CD4-positive, alpha-beta T cell treated with Interferon alpha-2 for 1 hour (primary cell): ENCODE results near the gene CORO2A.

Experiments used
- DNase-seq, 2 donors: peaks; one replicate each; pipeline ENCODE4 v3.0.0-alpha.2; 2020 to 2022

CORO2A gene

DNA sequence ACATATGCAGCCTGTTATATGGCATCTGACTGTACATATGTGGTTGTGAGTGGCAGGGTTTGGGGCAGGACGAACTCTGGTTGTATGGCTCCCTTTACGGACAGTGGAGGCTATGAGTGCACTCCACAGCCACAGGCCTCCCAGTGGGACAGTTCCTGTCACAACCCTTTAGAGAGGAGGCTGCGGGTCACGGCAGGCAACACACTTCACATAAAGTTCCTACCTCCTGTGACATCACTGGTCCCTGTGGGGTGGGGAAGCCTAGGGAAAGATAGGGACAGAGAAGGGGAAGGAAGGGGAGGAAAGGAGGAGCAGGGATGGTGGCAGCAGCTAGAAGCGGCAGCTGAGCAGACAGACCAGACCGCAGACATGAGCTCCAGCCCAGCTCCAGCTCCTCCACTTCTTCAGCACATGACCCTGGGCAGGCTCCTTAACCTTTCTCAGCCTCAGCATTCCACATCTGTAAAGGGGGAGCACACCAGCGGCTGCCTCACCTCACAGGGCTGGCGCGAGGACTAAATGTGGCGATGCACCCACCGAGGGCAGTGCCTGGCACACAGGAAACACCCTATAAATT is 27.4 kb upstream of the CORO2A start:
- no peak for DNase-seq

- no peak for DNase-seq
Measured at GRCh38 chr9:98219364-98219716, 26.9 kb upstream of the CORO2A start.

DNA sequence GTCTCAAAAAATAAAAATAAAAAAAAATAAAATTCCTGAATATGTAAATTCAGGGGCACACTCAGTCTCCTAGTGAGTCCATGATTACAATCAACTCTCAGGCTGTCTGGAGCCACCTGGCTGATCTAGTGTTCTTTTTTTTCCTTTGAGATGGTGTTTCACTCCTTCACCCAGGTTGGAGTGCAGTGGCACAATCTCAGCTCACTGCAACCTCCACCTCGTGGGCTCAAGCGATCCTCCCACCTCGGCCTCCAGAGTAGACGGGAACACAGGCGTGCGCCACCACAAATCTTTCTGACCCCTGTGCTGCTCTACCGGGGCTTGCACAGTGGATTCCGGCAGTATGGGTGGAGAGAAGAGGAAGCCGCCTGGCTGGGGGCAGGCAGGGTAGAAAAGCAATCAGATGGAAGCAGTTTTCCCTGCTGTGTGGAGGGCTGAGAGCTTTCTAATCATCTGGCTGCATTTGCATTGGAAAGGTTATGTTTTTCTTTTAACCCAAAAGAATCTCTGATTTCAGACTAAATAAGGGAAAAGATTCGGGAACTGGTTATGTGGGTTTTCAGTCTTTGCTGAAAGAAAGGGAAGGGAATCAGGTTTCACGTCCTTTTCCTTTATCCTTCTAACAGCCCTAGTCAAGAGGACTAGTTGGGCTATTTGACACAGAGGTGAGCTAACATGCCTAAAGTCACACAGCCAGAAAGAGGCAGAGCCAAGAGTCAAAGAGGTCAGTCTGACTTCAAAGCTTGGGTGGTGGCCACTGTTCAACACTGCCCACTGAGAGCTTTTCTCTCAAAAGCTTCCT is 26.3 kb upstream of the CORO2A start:
- DNase-seq = no peak

DNA sequence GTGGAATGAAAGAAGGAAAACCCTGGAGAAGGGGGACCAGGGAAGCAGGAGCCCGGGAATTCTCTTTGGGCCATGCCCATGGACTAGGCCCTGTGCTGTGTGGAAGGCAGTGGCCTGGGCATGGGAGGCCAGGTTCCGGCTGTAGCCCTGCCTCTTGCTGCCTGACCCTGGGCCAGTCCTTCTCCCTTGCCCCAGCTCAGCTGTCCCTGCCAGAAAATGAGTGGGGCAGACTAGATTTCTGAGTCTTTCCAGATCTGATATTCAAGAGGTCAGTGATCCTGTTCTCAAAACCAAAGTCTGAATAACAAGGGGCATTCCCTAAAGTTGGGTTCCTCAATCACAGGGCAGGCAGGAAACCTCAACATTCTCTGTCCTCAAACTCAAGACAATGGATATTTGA is 24.8 kb upstream of the CORO2A start:
- no peak for DNase-seq

DNA sequence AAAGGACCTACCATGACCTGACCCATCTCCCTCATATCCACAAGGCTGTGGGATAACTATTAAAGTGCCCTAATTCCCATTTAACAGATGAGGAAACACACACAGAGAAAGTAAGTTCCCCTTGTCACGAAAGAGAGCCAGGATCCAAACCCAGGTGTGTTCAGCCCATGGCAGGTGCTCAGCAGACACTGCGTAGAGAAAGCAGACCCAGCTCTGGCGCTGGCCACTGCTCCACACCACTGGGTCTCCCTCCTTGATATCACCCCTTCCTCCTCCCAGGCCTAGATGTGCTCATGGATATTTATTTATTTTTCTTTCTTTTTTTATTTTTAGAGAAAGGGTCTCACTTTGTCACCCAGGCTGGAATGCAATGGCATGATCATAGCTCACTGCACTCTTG is 24.0 kb upstream of the CORO2A start:
- no peak for DNase-seq

GRCh38 chr9:98215821-98216220 is 23.4 kb upstream of the CORO2A start:
- peak in 1 of 2 donors; percentile 23 for DNase-seq

DNA sequence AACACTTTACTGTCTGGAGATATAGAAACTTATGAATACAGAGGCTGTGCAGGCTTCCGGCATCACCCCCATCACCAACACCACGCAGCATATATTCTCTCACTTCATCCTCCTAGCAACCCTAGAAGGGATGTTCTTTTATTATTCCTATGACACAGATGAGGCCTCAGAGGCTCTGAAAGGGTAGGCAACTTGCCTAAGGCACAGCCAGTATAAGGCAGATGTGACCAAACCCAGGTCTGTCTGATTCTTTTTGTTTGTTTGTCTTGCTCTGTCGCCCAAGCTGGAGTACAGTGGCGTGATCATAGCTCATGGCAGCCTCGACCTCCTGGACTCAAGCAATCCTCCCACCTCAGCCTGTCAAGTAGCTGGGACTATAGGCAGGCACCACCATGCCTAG is 22.8 kb upstream of the CORO2A start:
- no peak for DNase-seq

DNA sequence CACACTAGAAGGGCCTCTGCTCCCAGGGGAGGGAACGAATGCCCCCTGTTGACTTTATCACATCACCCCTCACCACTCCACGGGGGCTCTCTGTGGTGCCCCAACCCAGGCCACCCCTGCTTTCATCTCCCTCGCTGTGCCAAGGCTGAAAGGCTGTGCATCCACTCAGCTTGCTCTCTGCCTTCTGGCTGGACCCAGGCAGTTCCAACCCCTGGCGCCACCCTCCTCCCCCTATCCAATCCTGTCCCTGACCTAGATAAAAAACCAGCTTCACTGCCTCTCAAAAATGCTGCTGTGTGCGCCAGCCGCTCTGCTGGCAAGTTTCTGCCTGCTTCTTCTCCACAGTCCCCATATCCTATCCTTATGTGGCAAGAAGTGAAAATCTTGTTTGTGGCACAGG is 22.4 kb upstream of the CORO2A start:
- no peak for DNase-seq

DNA sequence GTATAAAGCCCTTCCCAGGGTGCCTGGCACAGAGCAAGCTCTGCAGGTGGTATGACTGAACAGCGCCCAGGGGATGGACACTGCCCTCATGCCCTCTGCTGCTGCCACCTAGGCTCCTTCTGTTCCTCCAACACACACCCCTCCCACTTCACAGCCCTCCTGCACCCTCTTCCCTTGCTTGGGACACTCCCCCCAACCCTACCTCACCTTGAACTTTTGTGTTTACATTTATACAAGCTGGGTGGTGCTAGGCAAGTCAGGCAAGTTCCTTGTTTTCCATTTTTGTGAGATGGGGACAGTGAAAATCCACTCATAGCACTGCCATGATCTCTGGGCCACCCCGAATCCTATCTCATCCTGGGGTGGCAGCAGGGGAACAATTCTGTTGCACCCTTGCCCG is 18.8 kb upstream of the CORO2A start:
- no peak for DNase-seq

DNA sequence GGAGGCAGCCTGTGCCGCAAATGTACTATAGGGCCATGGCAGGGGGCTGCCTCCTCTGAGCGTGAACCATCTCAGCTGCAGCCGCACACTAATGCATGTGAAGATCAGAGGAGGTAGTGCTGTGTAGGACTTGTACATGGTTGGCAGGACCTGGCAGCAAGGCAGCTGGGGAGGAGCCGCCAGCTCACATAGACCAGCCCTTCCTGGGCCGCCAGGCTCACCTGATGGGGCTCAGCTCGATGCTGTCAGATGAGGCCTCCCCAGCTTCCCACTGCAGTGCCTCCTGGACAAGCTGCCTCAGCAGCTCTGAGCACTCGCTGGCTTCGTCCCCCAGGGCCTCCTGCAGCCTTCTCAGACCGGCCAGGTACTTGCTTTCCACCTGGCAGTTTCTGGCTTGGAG is 18.0 kb upstream of the CORO2A start:
- no peak for DNase-seq

- no peak for DNase-seq
Measured at GRCh38 chr9:98209530-98209929, 17.1 kb upstream of the CORO2A start.

DNA sequence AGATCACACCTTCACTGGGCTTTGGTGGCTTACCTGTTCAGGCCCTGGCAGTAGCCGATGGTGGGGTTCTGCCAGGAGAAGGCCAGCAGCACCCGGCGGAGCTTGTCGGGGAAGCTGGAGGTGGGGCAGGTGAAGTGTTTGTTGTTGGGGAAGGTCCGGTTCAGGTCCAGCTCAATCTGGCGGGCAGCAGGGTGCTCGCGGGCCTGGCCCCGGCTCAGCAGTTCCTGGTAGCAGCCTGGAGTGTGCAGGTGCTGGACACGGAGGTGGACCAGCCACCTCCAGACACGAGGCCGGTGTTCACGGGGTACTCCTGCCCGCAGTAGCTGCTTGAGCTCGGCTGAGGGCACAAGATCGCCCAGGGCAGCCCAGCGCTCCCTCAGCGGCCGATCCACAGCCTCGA is 16.2 kb upstream of the CORO2A start:
- no peak for DNase-seq

DNA sequence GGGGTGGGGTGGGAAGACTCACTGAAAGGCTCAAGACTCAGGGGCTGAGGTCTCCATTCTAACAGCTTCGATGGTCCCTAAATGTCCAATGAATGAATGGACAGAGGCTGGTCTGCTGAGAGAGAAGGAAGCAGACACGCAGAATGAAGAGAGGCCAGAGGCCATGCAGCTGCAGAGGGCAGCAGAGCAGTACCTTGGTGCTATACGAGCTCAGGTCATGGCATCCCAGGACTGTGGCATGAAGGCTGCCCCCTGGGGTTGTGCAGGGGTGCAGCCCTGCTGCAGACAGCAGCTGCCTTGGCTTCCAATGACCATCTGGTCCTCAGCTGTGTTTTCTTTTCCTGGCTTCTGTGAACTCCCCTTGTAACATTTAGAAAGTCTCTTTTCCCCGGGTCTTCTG is 15.2 kb upstream of the CORO2A start:
- no peak for DNase-seq

DNA sequence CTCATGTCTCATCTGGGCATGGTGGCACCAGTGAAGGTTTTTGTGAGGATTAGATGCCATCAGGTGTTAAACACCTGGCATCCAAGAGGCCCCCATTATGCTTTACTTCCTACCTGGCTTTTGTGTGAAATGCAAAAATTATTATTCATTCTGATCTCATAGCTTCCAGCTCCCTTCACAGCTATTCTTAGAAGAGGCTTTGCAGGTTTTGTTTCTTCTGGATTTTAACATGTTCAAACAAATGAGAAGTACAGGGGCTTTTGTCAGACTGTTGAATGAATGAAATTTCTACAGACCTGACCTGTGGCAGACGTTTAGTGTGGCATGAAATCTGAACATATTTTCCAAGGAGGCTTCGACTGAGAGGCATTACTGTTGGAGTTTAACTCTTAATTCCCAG is 14.3 kb upstream of the CORO2A start:
- no peak for DNase-seq

GRCh38 chr9:98204692-98205091 is 12.3 kb upstream of the CORO2A start:
- DNase-seq = no peak

- no peak for DNase-seq
Measured at GRCh38 chr9:98203153-98203552, 10.7 kb upstream of the CORO2A start.

GRCh38 chr9:98202252-98202651 is 9.8 kb upstream of the CORO2A start:
- no peak for DNase-seq

DNA sequence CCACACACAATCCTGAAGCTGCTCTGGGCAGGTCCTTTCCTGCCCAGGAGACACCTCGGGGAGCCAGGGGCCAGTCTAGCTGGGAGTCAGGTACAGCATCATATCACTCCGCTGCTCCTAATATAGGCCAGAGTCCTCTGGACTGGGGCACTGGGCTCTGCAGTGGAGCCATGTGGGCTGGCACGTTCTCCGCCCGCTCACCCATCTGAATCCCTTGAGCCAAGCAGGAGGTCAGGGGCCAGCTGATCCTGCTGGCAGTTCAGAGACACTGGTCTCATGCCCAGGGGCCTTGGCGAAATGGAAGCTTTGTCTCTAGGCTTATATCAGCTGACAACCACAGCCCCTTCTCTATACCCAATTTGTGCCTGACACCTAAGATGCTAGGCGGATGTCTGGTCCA is 9.3 kb upstream of the CORO2A start:
- DNase-seq = no peak

DNA sequence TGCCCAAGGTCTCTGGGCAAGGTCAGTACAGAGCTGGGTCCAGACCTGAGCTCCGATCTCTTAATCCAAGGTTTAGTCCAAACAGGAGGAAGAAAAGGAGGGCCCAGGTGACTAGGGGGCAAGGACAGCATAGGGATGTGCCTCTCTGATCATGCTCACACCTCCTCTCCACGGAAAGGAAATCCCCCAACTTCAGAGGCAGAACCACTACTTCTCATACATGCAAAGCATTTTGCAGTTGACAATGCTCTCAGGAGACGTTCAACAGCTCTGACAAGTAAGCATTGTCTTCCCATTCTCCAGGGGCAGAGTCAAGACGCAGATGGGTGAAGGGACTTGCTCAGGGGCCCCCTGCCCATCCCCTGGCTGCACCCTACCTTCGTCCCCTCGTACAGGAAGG is 8.7 kb upstream of the CORO2A start:
- DNase-seq = no peak

DNA sequence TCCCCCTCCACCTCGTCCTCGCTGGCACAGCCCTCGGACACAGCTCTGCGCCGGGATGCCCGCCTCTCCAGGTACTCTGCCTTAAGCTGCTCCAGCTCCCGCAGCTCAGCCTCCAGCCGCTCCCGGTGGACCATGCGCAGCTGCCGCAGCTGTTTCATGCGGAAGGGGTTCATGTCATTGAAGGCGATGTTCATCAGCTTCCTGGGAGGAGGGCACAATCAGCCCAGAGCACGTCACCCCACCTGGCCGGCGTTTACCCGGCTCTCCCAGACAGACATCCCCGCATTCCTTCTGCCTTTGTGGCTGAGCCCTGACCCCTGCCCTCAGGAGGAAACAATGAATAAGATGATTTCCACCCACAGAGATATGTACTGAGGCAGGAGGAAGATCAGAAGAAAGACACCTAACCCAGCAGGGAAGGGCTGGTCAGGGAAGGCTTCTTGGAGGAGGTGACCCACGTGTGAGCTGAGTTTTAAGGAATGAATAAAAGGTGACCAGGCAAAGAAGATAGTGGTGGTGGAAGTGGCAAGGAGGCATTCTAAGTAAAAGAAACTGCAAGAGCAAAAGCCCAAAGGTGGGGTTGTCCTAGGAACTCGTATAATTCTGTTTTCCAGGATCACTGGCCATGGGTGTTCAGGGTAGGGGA is 7.1 kb upstream of the CORO2A start:
- DNase-seq = no peak

DNA sequence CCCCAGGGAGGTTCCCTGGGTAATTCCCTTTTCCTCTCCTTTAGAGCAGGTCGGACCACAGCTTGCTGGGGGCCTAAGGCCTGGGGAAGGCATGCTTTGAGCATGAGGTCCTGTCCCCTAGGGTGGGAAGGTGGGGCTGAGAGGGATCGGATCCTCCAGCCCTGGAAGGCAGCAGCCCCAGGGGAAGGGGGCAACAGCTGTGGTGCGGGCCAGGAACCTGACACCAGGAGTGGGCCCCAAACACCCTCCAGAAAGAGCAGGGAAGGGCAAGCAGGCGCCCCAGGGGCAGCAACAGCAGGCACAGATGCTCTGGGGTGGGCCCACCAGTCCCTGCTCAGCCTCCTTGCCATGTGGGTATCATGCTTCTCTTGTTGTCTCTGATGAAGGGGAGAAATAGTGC is 3.2 kb upstream of the CORO2A start:
- DNase-seq = no peak

- no peak for DNase-seq
Measured at GRCh38 chr9:98193336-98193944, 1.0 kb upstream of the CORO2A start.

DNA sequence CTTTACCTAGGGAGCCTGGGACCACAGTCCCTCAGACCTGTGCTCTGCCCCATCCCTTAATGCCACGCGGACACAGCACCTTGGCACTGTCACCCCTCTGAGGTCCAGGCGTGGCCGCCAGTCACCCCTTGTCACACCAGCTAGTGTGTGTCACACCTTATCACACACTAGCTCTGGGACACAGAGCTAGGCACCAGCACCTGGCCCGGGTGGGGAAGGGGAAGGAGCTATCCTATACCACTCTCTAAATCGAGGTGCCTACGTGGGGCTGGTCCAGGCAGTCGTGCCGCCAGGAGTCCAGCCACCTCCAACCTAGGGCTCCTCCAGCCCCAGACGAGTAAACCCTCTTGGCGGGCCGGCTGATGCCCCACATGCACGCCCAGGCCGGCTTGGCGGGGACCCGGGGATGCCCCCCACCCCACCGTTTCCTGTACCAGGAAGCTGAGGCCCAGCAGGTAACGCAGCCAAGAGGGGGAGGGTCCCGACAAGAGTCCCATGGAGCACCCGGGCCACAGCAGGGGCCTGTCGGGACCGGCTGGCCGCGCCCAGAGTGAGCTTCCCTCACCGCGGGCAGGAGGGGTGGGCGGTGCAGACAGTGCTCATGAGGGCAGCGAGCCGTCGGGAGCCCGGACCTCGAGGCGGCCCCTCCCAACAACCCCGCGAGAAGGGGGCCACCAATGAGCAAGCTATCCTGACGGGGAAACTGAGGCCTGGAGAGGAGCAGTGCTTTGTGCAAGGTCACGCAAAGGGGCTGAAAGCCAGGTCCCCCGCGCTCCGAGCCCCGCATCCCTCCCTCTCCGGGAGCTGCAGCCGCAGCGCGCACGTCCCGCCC is 550 bp downstream of the CORO2A start:
- DNase-seq = peak in 1 of 2 donors; percentile 50
